Cardiac muscle cell (in vitro differentiated cells and primary cell): Measurements from ENCODE around the gene MYRFL. TPM values are rescaled to one million over a fixed set of nuclear protein-coding genes. Genes with fewer than 3 reads are reported as not detected.

Experiments
- DNase-seq, 2 donors: peaks; one replicate each; pipeline versions ENCODE4 v3.0.0 to v3.0.0-alpha.2; 2010 to 2017; ENCODE audit warnings: low read depth in 1 of 2, low spot score in 1 of 2
- H3K27ac ChIP-seq: fragments of 200-600 bp; sonication (generic); 2 replicates; pipeline ENCODE4 v1.5.1; 2016
- H3K27me3 ChIP-seq: fragments of 200-600 bp; sonication (generic); 2 replicates; pipeline ENCODE4 v1.6.0; 2016; ENCODE audit warnings: control low read depth
- H3K36me3 ChIP-seq: fragments of 200-600 bp; sonication (generic); 2 replicates; pipeline ENCODE4 v1.5.1; 2016; ENCODE audit warnings: control low read depth
- H3K4me1 ChIP-seq: fragments of 200-600 bp; sonication (generic); 2 replicates; pipeline ENCODE4 v1.8.1; 2017; ENCODE audit warnings: low read depth, mild to moderate bottlenecking, mixed run types
- H3K4me3 ChIP-seq: fragments of 200-600 bp; sonication (generic); 2 replicates; pipeline ENCODE4 v1.5.1; 2016; ENCODE audit warnings: mild to moderate bottlenecking
- H3K9me3 ChIP-seq: fragments of 200-600 bp; sonication (generic); 2 replicates; pipeline ENCODE4 v1.5.1; 2017; ENCODE audit warnings: low read depth, mild to moderate bottlenecking, control low read depth
- CTCF ChIP-seq: IDR thresholded peaks from 2 replicates; pipeline ENCODE4 v1.5.1; 2012; ENCODE audit warnings: low read depth, mild to moderate bottlenecking, low read length
- polyA plus RNA-seq: library from polyadenylated mRNA; unstranded; fragments of >200 nt; fragmentation: Nextera tagmentation; extraction: Ambion mirVana; gene quantifications from 2 replicates; pipeline ENCODE4 v1.2.1, GENCODE V29; 2016
- total RNA-seq: library from RNA; depleted of rRNA; stranded (reverse); fragments of >200 nt; gene quantifications from 2 replicates; pipeline ENCODE4 v1.2.3, GENCODE V29; 2016

Gene MYRFL
- total and polyA plus RNA-seq, 2 experiments from 2014 or later = 2.2 to 3.5 TPM

GRCh38 chr12:69904777-69905176 is 79.8 kb downstream of the MYRFL start:
- no peaks in the 10 kb centered on the region for H3K4me1 ChIP-seq
- H3K4me3 ChIP-seq = no peak overlapping the region
- no peak overlapping the region for H3K27ac ChIP-seq
- H3K36me3 ChIP-seq = no peaks in the 10 kb centered on the region
- H3K27me3 ChIP-seq = no peaks in the 10 kb centered on the region
- H3K9me3 ChIP-seq = no peaks in the 10 kb centered on the region
- DNase-seq = peak in 1 of 2 donors; percentile 87
- TF ChIP-seq CTCF = no peak

- Histone ChIP-seq H3K9me3 (no peaks in the 10 kb centered on the region), H3K4me1 (no peaks in the 10 kb centered on the region), H3K27me3 (no peaks in the 10 kb centered on the region), H3K27ac (no peak overlapping the region), H3K36me3 (no peaks in the 10 kb centered on the region), H3K4me3 (no peak overlapping the region)
- DNase-seq = no peak
- TF ChIP-seq CTCF = no peak
These were observed 80.8 kb downstream of the MYRFL start for GRCh38 chr12:69905801-69906200.

GRCh38 chr12:69906411-69907216 is 81.6 kb downstream of the MYRFL start:
- DNase-seq = no peak
- Histone ChIP-seq H3K4me3 (no peak overlapping the region), H3K27me3 (no peaks in the 10 kb centered on the region), H3K9me3 (no peaks in the 10 kb centered on the region), H3K27ac (no peak overlapping the region), H3K36me3 (no peaks in the 10 kb centered on the region), H3K4me1 (no peaks in the 10 kb centered on the region)
- no peak for TF ChIP-seq CTCF

GRCh38 chr12:69908203-69908602 is 83.2 kb downstream of the MYRFL start:
- H3K4me3 ChIP-seq = no peak overlapping the region
- H3K27me3 ChIP-seq = no peaks in the 10 kb centered on the region
- no peaks in the 10 kb centered on the region for H3K9me3 ChIP-seq
- no peaks in the 10 kb centered on the region for H3K36me3 ChIP-seq
- no peak for TF ChIP-seq CTCF
- H3K27ac ChIP-seq = no peak overlapping the region
- DNase-seq = peak in 1 of 2 donors; percentile 55
- no peaks in the 10 kb centered on the region for H3K4me1 ChIP-seq

- no peak overlapping the region for H3K27ac ChIP-seq
- no peaks in the 10 kb centered on the region for H3K36me3 ChIP-seq
- no peaks in the 10 kb centered on the region for H3K9me3 ChIP-seq
- H3K4me1 ChIP-seq = no peaks in the 10 kb centered on the region
- TF ChIP-seq CTCF = no peak
- H3K4me3 ChIP-seq = no peak overlapping the region
- DNase-seq = no peak
- H3K27me3 ChIP-seq = no peaks in the 10 kb centered on the region
These were observed 85.7 kb downstream of the MYRFL start for GRCh38 chr12:69910694-69911093.
